ENCODE data around the gene RPUSD4.

Gene RPUSD4

DNA sequence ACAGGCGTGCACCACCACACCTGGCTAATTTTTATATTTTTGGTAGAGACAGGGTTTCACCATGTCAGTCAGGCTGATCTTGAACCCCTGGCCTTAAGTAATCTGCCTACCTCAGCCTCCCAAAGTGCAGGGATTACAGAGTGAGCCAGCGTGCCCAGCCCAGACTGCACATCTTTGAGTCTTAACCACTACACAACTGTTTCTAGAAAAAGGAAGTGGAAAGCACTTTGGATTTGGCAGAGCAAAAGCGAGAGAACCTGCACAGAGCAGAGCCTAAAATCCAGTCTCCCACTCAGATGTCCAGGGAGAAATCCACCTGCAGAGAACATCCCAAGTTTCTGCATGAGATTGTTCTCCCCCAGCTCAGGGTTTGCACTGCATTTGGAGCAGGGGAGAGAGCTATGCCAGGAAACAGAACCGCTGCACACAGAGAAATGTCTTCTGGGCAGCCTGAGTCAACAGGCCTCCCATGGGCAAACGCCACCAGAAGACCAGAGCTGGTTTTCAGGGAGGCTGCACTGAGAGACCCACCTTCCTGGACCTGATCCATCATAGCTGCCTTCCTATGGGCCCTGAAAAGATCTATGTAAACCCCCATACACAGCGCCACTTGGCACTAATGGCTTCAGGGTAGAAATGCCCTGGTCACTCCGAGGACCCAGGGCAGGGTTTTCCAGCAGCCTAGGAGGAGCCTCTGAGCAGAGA lies 54.0 kb downstream of the RPUSD4 start:
- DNase-seq (ENCODE audit: low read depth): no peak

DNA sequence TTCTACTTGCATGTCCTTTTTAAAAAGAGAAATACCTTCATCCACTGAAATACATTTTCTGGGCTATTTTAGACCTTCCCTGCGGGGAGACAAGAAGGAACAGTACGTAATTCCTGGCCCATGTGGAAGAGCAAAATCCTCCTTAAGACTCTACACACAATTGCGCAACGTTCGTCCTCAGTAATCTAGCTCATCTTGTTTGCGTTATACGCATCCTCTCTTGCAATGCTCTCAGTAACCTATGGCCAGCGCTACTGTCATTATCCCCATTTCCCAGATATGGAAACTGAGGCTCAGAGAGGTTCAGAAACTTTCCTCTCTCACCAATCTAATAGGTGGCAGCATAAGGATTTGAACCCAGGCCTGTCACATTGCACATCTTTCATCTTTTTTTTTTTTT lies 54.6 kb downstream of the RPUSD4 start:
- DNase-seq (ENCODE audit: low read depth): no peak

DNA sequence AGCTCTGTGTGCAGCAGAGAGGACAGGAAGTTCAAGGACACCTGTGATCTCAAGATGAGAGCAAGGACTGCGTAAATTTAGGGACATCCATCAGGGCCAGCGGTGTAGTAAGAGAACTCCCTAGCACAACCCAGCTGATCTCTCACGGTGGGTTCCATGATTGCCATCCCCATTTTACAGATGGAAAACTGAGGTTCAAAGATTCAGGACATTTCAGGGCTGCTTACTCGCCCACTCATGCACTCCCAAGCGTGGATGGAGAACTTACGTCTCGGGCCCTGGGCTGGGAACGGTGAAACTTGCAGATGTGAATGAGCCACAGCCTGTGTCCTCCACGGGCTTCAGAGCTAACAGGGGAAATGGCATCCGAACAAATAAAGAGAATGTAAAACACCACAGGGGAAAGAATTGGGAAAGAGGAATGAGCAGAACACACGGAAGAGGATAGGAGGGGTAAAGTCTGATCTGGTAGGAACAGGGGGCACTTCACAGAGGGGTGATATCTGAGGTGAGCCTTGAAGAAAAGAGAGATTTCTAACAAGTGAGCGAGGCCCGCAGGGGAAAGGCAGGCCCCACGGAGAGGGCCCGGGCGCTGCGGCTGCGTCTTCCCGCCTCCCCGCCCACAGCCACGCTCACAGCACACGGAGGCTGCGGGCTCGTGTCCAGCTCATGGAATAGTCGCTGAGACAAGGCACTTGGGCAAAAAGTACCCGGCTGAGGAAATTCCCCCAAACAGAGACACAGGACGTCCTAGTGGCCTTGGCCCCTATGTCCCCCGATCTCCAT lies 55.9 kb downstream of the RPUSD4 start:
- no peak for DNase-seq (ENCODE audit: low read depth)

DNA sequence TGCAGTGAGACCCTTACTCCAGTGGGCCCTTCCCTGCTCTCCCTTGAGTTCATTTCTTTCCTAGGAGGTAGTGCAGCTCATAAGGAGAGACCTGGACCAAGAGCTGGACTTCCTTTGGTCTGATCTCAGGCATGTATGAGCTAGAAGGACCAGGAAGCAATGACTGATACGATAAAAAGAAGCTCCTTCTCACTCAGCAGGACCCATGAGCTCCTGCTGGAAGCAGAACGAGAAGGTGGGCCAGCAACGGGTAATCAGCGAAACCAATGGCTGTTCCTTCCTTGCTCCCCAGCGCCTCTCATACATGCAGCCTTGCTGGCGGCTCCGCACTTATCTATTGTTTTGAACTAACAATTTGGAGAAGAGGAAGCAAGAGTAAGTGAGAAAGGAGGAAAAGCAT lies 56.8 kb downstream of the RPUSD4 start:
- DNase-seq (ENCODE audit: low read depth): no peak

DNA sequence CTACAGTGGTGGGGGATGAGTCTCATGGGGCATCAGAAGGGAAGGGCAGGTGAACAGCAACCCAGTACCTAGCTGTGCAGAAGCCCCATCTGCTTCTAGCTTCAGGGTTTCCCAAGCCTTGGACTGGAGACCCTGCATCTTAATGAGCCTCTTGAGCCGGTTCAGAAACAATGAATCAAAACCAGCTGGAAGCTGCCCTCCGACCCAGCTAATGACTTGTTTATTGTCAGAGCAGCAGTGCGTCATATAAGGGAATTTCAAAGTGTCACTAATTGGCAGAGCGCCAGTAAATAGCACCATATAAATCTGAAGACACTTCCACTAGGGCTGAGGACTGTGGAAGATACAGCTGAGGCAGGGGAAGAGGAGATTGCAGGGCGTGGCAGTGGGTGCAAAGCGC lies 57.5 kb downstream of the RPUSD4 start:
- no peak for DNase-seq (ENCODE audit: low read depth)

DNA sequence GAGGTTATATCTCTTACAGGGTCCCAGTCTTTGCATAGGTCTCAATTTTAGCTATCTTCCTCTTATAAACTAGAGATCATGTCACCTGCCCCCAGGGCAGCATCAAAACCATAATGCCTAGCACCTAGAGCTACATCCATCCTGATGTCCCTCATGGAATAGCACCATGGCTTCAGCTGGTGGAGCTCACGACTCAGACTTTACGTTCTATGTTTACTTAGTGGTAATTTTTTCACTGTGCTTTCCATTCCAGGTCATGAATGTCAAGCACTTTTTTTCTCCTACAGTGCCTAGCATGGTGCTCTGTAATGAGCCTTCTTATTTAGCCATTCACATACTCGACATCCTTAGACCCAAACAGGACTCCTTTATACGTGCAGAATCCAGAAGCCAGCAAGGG lies 58.4 kb downstream of the RPUSD4 start:
- no peak for DNase-seq (ENCODE audit: low read depth)

DNA sequence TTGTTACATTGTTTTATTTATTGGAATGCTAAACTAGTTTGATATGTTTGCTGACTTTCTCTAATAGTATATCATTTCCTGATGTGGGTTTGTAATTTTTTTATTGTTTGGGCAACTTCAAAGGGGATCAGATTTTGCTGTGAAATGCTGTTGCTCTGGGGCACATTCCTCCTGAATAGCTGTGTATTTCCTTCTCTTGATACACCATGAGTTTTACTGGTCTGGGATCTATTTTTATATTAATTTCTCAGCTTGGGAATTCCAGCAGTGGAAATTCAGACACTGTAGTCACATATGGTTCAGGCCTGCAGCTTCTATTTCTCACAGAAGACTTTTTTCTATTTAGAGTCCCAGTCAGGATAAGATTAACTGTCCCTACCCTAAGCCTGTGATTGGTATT lies 58.9 kb downstream of the RPUSD4 start:
- DNase-seq (ENCODE audit: low read depth): no peak

DNA sequence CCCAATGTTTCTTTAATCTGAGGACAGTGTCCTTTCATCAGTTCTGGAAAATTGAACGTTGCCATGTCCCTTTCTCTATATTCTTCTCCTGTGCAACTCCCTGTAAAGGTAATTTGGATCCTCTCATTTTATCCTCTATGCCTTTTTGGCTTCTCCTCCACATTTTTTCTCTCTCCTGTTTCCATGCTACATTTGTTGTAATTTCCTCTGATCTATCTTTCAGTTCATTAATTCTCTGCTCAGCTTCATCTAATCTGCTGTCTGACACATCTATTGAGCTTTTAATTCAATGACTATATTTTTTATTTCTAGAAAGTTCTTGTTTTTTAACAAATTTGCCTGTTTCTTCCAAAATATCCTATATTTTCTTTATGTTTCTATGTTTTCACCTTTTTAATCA lies 59.3 kb downstream of the RPUSD4 start:
- no peak for DNase-seq (ENCODE audit: low read depth)

All from stimulated activated CD8-positive, alpha-beta memory T cell treated with anti-CD3 and anti-CD28 coated beads, Interleukin-15, amount 100 ng/mL, for 24 hours (primary cell).